ENCODE measurements around the gene USP48.
"Not testable (repeated sequence)": the region's sequence is repeated elsewhere in the genome, so short reads cannot be mapped to it uniquely, and the experiment has no call there.

Gene USP48

GRCh38 chr1:21814241-21814918 is 31.4 kb upstream of the USP48 start:
- FAIRE-seq = no peak

GRCh38 chr1:21813542-21813941 is 30.6 kb upstream of the USP48 start:
- no peak for FAIRE-seq

- FAIRE-seq = no peak
Measured at GRCh38 chr1:21811875-21812305, 28.9 kb upstream of the USP48 start, which contains the start of gene LDLRAD2. Gene LDLRAD2 (plus strand): TSS chr1:21812265. CDS start chr1:21812452, 187 bp downstream.

- FAIRE-seq = no peak
Measured at GRCh38 chr1:21804536-21804935, 21.6 kb upstream of the USP48 start.

GRCh38 chr1:21801100-21801499 is 18.2 kb upstream of the USP48 start:
- FAIRE-seq = no peak

- no peak for FAIRE-seq
Measured at GRCh38 chr1:21799730-21800129, 16.8 kb upstream of the USP48 start.

- FAIRE-seq = no peak
Measured at GRCh38 chr1:21795075-21795474, 12.1 kb upstream of the USP48 start.

- FAIRE-seq = no peak
Measured at GRCh38 chr1:21794656-21795055, 11.7 kb upstream of the USP48 start.

- no peak for FAIRE-seq
Measured at GRCh38 chr1:21793104-21793503, 10.2 kb upstream of the USP48 start.

- FAIRE-seq = no peak
Measured at GRCh38 chr1:21786640-21787039, 3.7 kb upstream of the USP48 start.

GRCh38 chr1:21785764-21786163 is 2.8 kb upstream of the USP48 start:
- not testable (repeated sequence) for FAIRE-seq

GRCh38 chr1:21783679-21784603 is 992 bp upstream of the USP48 start:
- FAIRE-seq = no peak

- FAIRE-seq = no peak
Measured at GRCh38 chr1:21782349-21782867, 541 bp downstream of the USP48 start.

- no peak for FAIRE-seq
Measured at GRCh38 chr1:21781815-21782348, 1.1 kb downstream of the USP48 start.

- no peak for FAIRE-seq
Measured at GRCh38 chr1:21779613-21780521, 3.1 kb downstream of the USP48 start.

GRCh38 chr1:21778405-21778727 is 4.6 kb downstream of the USP48 start:
- no peak for FAIRE-seq

GRCh38 chr1:21776925-21777324 is 6.0 kb downstream of the USP48 start:
- FAIRE-seq = not testable (repeated sequence)

- no peak for FAIRE-seq
Measured at GRCh38 chr1:21775985-21776562, 6.9 kb downstream of the USP48 start.

GRCh38 chr1:21775550-21775914 is 7.4 kb downstream of the USP48 start:
- FAIRE-seq = no peak

- FAIRE-seq = no peak
Measured at GRCh38 chr1:21774835-21775549, 8.0 kb downstream of the USP48 start.

GRCh38 chr1:21773585-21773984 is 9.4 kb downstream of the USP48 start:
- no peak for FAIRE-seq

GRCh38 chr1:21771672-21772071 is 11.3 kb downstream of the USP48 start:
- not testable (repeated sequence) for FAIRE-seq

Data from islet of Langerhans (tissue), 1 donor.